Endothelial cell of umbilical vein (primary cell): Measurements from ENCODE around the gene ADD2. TPM values are rescaled to one million over a fixed set of nuclear protein-coding genes. Genes with fewer than 3 reads are reported as not detected.

Experiments used
- BruUV-seq: library from RNA; stranded (reverse); fragments of 400-500 nt; replicated peaks from 2 replicates; lab custom pipeline; 2021; lab: Mats Ljungman, UMichigan
- CTCF ChIA-PET: fragments of 300-600, 350-600 bp; sonication (Branson Sonifier 250); formaldehyde crosslinking; loops from one replicate; lab custom pipeline; 2021; ENCODE audit warnings: antibody characterized with exemption, inconsistent platforms; lab: Charles Lee
- POLR2A ChIA-PET: fragments of 300-600, 350-600 bp; sonication (Branson Sonifier 250); formaldehyde crosslinking; loops from one replicate; lab custom pipeline; 2021; ENCODE audit warnings: antibody characterized with exemption, inconsistent platforms; lab: Charles Lee
- DNase-seq: peaks from one replicate; pipeline ENCODE4 v3.0.0-alpha.2; 2011; ENCODE audit warnings: low read depth, low spot score
- FAIRE-seq: peaks from 2 replicates; lab custom pipeline; 2011; peaks lifted over from hg19 to GRCh38; lab: Jason Lieb, UNC
- H2AFZ ChIP-seq: 2 replicates; pipeline ENCODE4 v1.6.0; 2012; ENCODE audit warnings: low read depth, low read length, control low read depth, inconsistent platforms
- H3K27ac ChIP-seq: 2 replicates; pipeline ENCODE4 v1.5.1; 2011; ENCODE audit warnings: low read depth, mild to moderate bottlenecking, control low read depth, low read length, moderate library complexity; ENCODE audit not compliant: insufficient read depth
- H3K27me3 ChIP-seq, 2 experiments: 2 replicates each; pipeline versions ENCODE4 v1.6.0 to v1.6.1; 2011; ENCODE audit warnings: low read length in 2 of 2, mixed read lengths in 1 of 2; ENCODE audit not compliant: control insufficient read depth in 2 of 2, insufficient read depth in 2 of 2
- H3K36me3 ChIP-seq, 2 experiments: 2 replicates in 1 of 2; 3 replicates in 1 of 2; pipeline ENCODE4 v1.5.1; 2011; ENCODE audit warnings: low read length in 2 of 2, mild to moderate bottlenecking in 1 of 2, moderate library complexity in 1 of 2; ENCODE audit not compliant: control insufficient read depth in 2 of 2, insufficient read depth in 2 of 2; ENCODE audit errors: extremely low read depth in 1 of 2
- H3K4me1 ChIP-seq: 3 replicates; pipeline ENCODE4 v1.5.1; 2011; ENCODE audit warnings: mild to moderate bottlenecking, low read length; ENCODE audit not compliant: control insufficient read depth, insufficient read depth; ENCODE audit errors: extremely low read depth
- H3K4me2 ChIP-seq: 2 replicates; pipeline ENCODE4 v1.6.1; 2011; ENCODE audit warnings: low read length, control low read depth, mixed read lengths; ENCODE audit not compliant: insufficient read depth
- H3K4me3 ChIP-seq, 3 experiments: fragments of 200-600 bp in 1 of 3; sonication (generic), shearing (Covaris generic) in 1 of 3; replicated peaks in 1 of 3; 2 replicates each; pipeline ENCODE4 v1.5.1; 2011 to 2016; ENCODE audit warnings: control low read depth in 3 of 3, low read length in 3 of 3, mild to moderate bottlenecking in 2 of 3, inconsistent platforms in 1 of 3, low read depth in 1 of 3, moderate library complexity in 1 of 3; ENCODE audit not compliant: insufficient read depth in 1 of 3
- H3K79me2 ChIP-seq: 2 replicates; pipeline ENCODE4 v1.6.0; 2012; ENCODE audit warnings: low read length, inconsistent platforms; ENCODE audit not compliant: control insufficient read depth, insufficient read depth
- H3K9ac ChIP-seq: replicated peaks from 2 replicates; pipeline ENCODE3; 2011; ENCODE audit warnings: low read length, control low read depth; ENCODE audit not compliant: insufficient read depth; ENCODE audit errors: extremely low read depth
- H3K9me1 ChIP-seq: replicated peaks from 3 replicates; pipeline ENCODE4 v1.6.0; 2011; ENCODE audit warnings: mild to moderate bottlenecking, low read length; ENCODE audit not compliant: control insufficient read depth, insufficient read depth; ENCODE audit errors: extremely low read depth
- H3K9me3 ChIP-seq: replicated peaks from 2 replicates; pipeline ENCODE4 v1.5.1; 2012; ENCODE audit warnings: low read length, inconsistent platforms; ENCODE audit not compliant: control insufficient read depth, insufficient read depth
- H4K20me1 ChIP-seq: replicated peaks from 2 replicates; pipeline ENCODE3; 2011; ENCODE audit warnings: mild to moderate bottlenecking, low read length; ENCODE audit not compliant: control insufficient read depth, insufficient read depth; ENCODE audit errors: extremely low read depth
- CTCF ChIP-seq, 2 donors: IDR thresholded peaks; 1 replicate in 1 of 2; 2 replicates in 1 of 2; pipeline ENCODE4 v1.5.1; 2011; ENCODE audit warnings: low read length in 2 of 2, mild to moderate bottlenecking in 2 of 2, moderate library complexity in 2 of 2, control low read depth in 1 of 2, inconsistent platforms in 1 of 2, low read depth in 1 of 2; ENCODE audit not compliant: insufficient read depth in 1 of 2; ENCODE audit errors: extremely low read depth in 1 of 2
- EZH2 ChIP-seq: IDR thresholded peaks from 2 replicates; pipeline ENCODE4 v1.6.1; 2012; ENCODE audit warnings: borderline replicate concordance, low read depth, mild to moderate bottlenecking, moderate library complexity, low read length, inconsistent platforms; ENCODE audit not compliant: severe bottlenecking
- FOS ChIP-seq: IDR thresholded peaks from 2 replicates; pipeline ENCODE4 v1.6.1; 2011; ENCODE audit warnings: mild to moderate bottlenecking, low read length, moderate library complexity, borderline replicate concordance; ENCODE audit not compliant: insufficient read depth
- GATA2 ChIP-seq: IDR thresholded peaks from 2 replicates; pipeline ENCODE4 v1.7.0; 2011; ENCODE audit warnings: low read depth, mild to moderate bottlenecking, moderate library complexity, mixed read lengths, low read length; ENCODE audit not compliant: insufficient read length, insufficient read depth
- JUN ChIP-seq: IDR thresholded peaks from 2 replicates; pipeline ENCODE4 v1.6.1; 2011; ENCODE audit warnings: borderline replicate concordance, low read depth; ENCODE audit not compliant: insufficient read length, insufficient read depth
- MYC ChIP-seq: IDR thresholded peaks from one replicate; pipeline ENCODE4 v1.6.1; 2011; ENCODE audit warnings: mild to moderate bottlenecking, low read depth, low read length
- POLR2A ChIP-seq: IDR thresholded peaks from 2 replicates; pipeline ENCODE4 v1.6.1; 2012; ENCODE audit warnings: low read depth, mild to moderate bottlenecking, control low read depth, low read length
- POLR2AphosphoS5 ChIP-seq: IDR thresholded peaks from 2 replicates; pipeline ENCODE4 v1.6.1; 2012; ENCODE audit warnings: low read depth, mild to moderate bottlenecking, control low read depth, low read length, moderate library complexity; ENCODE audit not compliant: insufficient read depth
- dilution Hi-C: fragments of 300-500 bp; cut with MboI; formaldehyde crosslinking; loops from one replicate; pipeline ENCODE4 v1.15.0; 2019; ENCODE audit warnings: low sequenced_read_pairs; ENCODE audit not compliant: extremely low pct_ligation_motif_present
- intact Hi-C: fragments of 100-400 bp; cut with micrococcal nuclease; formaldehyde crosslinking; loops from one replicate; pipeline ENCODE4 v1.10.0; 2022
- polyA plus RNA-seq, 4 experiments: library from polyadenylated mRNA; depleted of rRNA in 3 of 4; stranded (reverse) in 3 of 4; unstranded in 1 of 4; fragments of >200 nt; gene quantifications; 2 replicates each; pipeline versions ENCODE4 v1.2.1 to v1.2.3, GENCODE V29; 2011 to 2012; ENCODE audit warnings: missing spikeins in 1 of 4
- total RNA-seq: library from RNA; stranded (reverse); gene quantifications from 2 replicates; pipeline ENCODE4 v1.2.3, GENCODE V29; 2021
- TF ChIP-seq, protein P1 (sequence below): IDR thresholded peaks from 2 replicates; pipeline ENCODE4 v1.6.1; 2011; ENCODE audit not compliant: insufficient read depth, insufficient read length

The ADD2 gene
- total and polyA plus RNA-seq, 2 donors (not counting 3 experiments of a cell fraction or from before 2014, with no cell fraction given), result 0.17 TPM; not detected in 1

- no TSS peak for BruUV-seq
- H3K9me3 ChIP-seq, result no peaks in the 10 kb centered on the region
- TF ChIP-seq MYC, result no peak
- TF ChIP-seq JUN, result no peak
- TF ChIP-seq GATA2, result no peak
- TF ChIP-seq POLR2AphosphoS5, result no peak
- TF ChIP-seq CTCF (IDR thresholded peaks at IDR 0.05; ENCODE audit: extremely low read depth in 1 of 2, insufficient read depth in 1 of 2, low read depth in 1 of 2, low read length in 2 of 2), result no peak
- no peak for TF ChIP-seq EZH2
- TF ChIP-seq FOS, result no peak
- TF ChIP-seq, protein P1, sequence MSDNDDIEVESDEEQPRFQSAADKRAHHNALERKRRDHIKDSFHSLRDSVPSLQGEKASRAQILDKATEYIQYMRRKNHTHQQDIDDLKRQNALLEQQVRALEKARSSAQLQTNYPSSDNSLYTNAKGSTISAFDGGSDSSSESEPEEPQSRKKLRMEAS, result no peak
- TF ChIP-seq POLR2A, result no peak
- H3K36me3 ChIP-seq, result no peaks in the 10 kb centered on the region
- no peak overlapping the region for H3K4me3 ChIP-seq
- ChIA-PET CTCF (interaction anchor here (1.1 kb wide), 1 partner anchor 9 kb away, joined by 4 read pairs; no protein-coding TSS in a partner anchor), POLR2A (no interaction called here)
- intact Hi-C loops (no loop called here), dilution Hi-C loops (no loop called here)
- DNase-seq (no peak), FAIRE-seq (no peak)
- H3K4me2 ChIP-seq, result no peak overlapping the region
- no peaks in the 10 kb centered on the region for H3K79me2 ChIP-seq
- no peaks in the 10 kb centered on the region for H3K4me1 ChIP-seq
- H3K9me1 ChIP-seq, result no peaks in the 10 kb centered on the region
- no peak overlapping the region for H3K27ac ChIP-seq
- peaks cover 4 to 15% of the 10 kb centered on the region in 2 experiments for H3K27me3 ChIP-seq
- no peak overlapping the region for H2AFZ ChIP-seq
- no peak overlapping the region for H3K9ac ChIP-seq
- no peaks in the 10 kb centered on the region for H4K20me1 ChIP-seq
Measured at GRCh38 chr2:70801607-70802263, 33.7 kb upstream of the ADD2 start.
